ENCODE data around the gene MED16. TPM values are rescaled to one million over a fixed set of nuclear protein-coding genes. Genes with fewer than 3 reads are reported as not detected.

MED16 gene
- total RNA-seq, 1 experiment from 2014 or later, result 83.1 TPM

DNA sequence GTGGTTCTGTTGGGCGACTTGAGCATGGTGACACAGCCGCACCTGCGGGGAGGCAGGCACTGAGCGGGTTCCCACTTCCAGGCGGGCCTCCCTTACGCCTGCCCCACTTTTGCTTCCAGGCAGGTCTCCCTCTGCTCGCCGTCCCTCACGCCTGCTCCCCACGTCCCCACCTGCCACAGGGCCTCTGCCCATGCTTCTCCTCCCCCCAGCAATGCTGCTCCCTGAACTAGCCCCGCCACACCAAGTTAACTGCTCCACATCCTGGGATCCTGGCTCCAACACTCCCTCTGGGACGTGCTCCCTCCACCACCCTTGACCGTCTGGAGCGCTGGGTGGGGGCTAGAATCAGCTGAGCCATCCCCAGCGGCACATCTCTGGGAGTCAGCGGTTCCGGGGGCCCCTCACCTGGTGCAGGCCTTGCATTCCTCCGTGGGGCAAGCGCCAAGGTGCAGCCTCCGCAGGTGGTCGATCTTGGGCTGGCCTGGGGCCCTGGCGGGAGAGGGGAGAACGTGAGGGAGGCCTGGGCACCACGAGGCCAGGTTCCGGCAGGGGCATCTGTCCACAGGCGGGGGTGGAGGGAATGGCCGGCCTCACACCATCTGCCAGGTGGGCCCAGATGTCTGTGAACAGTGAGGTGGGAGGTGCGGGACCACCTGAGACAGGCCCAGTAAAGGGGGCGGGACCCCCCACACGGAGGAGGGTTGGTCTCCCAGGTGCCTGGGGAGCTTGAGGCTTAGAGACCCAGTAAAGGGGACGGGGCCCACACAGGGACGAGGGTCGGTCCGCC lies 24.3 kb downstream of the MED16 start:
- TF ChIP-seq, protein P1, sequence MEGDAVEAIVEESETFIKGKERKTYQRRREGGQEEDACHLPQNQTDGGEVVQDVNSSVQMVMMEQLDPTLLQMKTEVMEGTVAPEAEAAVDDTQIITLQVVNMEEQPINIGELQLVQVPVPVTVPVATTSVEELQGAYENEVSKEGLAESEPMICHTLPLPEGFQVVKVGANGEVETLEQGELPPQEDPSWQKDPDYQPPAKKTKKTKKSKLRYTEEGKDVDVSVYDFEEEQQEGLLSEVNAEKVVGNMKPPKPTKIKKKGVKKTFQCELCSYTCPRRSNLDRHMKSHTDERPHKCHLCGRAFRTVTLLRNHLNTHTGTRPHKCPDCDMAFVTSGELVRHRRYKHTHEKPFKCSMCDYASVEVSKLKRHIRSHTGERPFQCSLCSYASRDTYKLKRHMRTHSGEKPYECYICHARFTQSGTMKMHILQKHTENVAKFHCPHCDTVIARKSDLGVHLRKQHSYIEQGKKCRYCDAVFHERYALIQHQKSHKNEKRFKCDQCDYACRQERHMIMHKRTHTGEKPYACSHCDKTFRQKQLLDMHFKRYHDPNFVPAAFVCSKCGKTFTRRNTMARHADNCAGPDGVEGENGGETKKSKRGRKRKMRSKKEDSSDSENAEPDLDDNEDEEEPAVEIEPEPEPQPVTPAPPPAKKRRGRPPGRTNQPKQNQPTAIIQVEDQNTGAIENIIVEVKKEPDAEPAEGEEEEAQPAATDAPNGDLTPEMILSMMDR (conservative IDR thresholded peaks at IDR 0.05), result no peak
- Histone ChIP-seq H4K8ac (replicated peaks; ENCODE audit: insufficient read length, low read depth, low read length) (no peak overlapping the region), H3K4me2 (ENCODE audit: insufficient read depth, insufficient read length, low read length) (no peak overlapping the region), H2AFZ (ENCODE audit: low read length) (no peak overlapping the region), H3K79me2 (ENCODE audit: insufficient read depth, low read length) (no peaks in the 10 kb centered on the region), H2AK5ac (ENCODE audit: insufficient read length, low read length) (no peak overlapping the region), H2BK20ac (ENCODE audit: low read depth, low read length, poor library complexity, severe bottlenecking) (no peak overlapping the region), H3K23ac (ENCODE audit: insufficient read length, low read depth, low read length) (no peak overlapping the region), H3K18ac (ENCODE audit: insufficient read length, low read depth, low read length) (no peak overlapping the region), H3K4me1 (ENCODE audit: insufficient read depth, low read length) (no peaks in the 10 kb centered on the region), H3K4ac (ENCODE audit: low read depth, low read length) (no peak overlapping the region), H3K56ac (ENCODE audit: insufficient read length, low read depth, low read length) (no peak overlapping the region), H2BK15ac (ENCODE audit: low read depth, low read length) (no peak overlapping the region), H2BK5ac (ENCODE audit: insufficient read length, low read length) (no peak overlapping the region), H3K9ac (ENCODE audit: extremely low read depth, insufficient read length, low read length) (no peak overlapping the region), H3K27ac (ENCODE audit: insufficient read length, low read depth, low read length) (no peak overlapping the region), H3K27me3 (ENCODE audit: insufficient read depth, low read length) (no peaks in the 10 kb centered on the region), H4K5ac (ENCODE audit: insufficient read length, low read depth, low read length) (no peak overlapping the region), H3T11ph (ENCODE audit: low read length) (no peak overlapping the region), H3K14ac (ENCODE audit: insufficient read depth, low read length) (no peak overlapping the region), H2BK12ac (ENCODE audit: insufficient read length, low read depth, low read length) (no peak overlapping the region), H4K20me1 (ENCODE audit: control insufficient read depth, insufficient read depth, insufficient read length) (no peaks in the 10 kb centered on the region), H3K23me2 (ENCODE audit: insufficient read length, low read depth, low read length, poor library complexity, severe bottlenecking) (no peaks in the 10 kb centered on the region), H3K9me3 (ENCODE audit: control insufficient read depth, low read depth, low read length) (no peaks in the 10 kb centered on the region), H3K79me1 (ENCODE audit: insufficient read depth, low read depth, low read length, poor library complexity, severe bottlenecking) (no peaks in the 10 kb centered on the region), H2BK120ac (ENCODE audit: low read depth, low read length, poor library complexity, severe bottlenecking) (no peak overlapping the region), H4K91ac (ENCODE audit: insufficient read length, low read depth, low read length) (no peak overlapping the region)
- Mint-ChIP-seq H3K27ac (no peak overlapping the region; a peak in 1 of 7 replicates), H3K27me3 (ENCODE audit: low read depth) (peaks cover 1% of the 10 kb centered on the region; the same call in 1 of the 2 replicates), H3K36me3 (ENCODE audit: insufficient read depth in 1 of 3, low read depth in 3 of 3) (peaks cover 20 to 47% (median 35%) of the 10 kb centered on the region in 3 experiments), H3K4me1 (peaks cover 8 to 24% of the 10 kb centered on the region in 2 experiments), H3K9me3 (peaks cover 6 to 7% of the 10 kb centered on the region in 2 experiments), H3K4me3 (no peak overlapping the region)
- no CpG with 5 or more reads among the region's 34 CpGs for WGBS (ENCODE audit: extremely low coverage, insufficient read length, low lambda C conversion rate)
- no peak for DNase-seq

Measured in H9 (cell line).